IMR-90 (cell line): ENCODE data around the gene GOLT1A. TPM values are rescaled to one million over a fixed set of nuclear protein-coding genes. Genes with fewer than 3 reads are reported as not detected.

Source experiments
- ATAC-seq: fragments of 200-7000 bp; cut with Tn5 transposase; 2 replicates; pipeline ENCODE4 v1.9.1; 2020; ENCODE audit warnings: low read depth, mild to moderate bottlenecking, moderate library complexity
- BruUV-seq: library from RNA; stranded (reverse); fragments of 400-500 nt; replicated peaks from 2 replicates; lab custom pipeline; 2021; lab: Mats Ljungman, UMichigan
- CTCF ChIA-PET: fragments of 300-600 bp; formaldehyde crosslinking; extraction: SDS; loops from one replicate; lab custom pipeline; 2021; ENCODE audit warnings: antibody characterized with exemption; lab: Yijun Ruan, JAX
- POLR2A ChIA-PET: fragments of 300-600 bp; sonication (Branson Sonifier 250); formaldehyde crosslinking; loops from one replicate; lab custom pipeline; 2022; ENCODE audit warnings: antibody characterized with exemption; ENCODE audit not compliant: unreplicated experiment; lab: Charles Lee
- DNase-seq: peaks from one replicate; pipeline ENCODE4 v3.0.0; 2013
- H2AFZ ChIP-seq: replicated peaks from 2 replicates; pipeline ENCODE3; 2013; ENCODE audit warnings: low read length, mild to moderate bottlenecking; ENCODE audit not compliant: poor library complexity
- H2AK5ac ChIP-seq: 2 replicates; pipeline ENCODE4 v1.6.1; 2013; ENCODE audit warnings: low read depth, low read length, inconsistent platforms
- H2AK9ac ChIP-seq: replicated peaks from 2 replicates; pipeline ENCODE3; 2013; ENCODE audit warnings: mild to moderate bottlenecking, low read depth, low read length, moderate library complexity; ENCODE audit not compliant: poor library complexity
- H2BK120ac ChIP-seq: 2 replicates; pipeline ENCODE4 v1.6.1; 2013; ENCODE audit warnings: low read depth, low read length, inconsistent platforms
- H2BK15ac ChIP-seq: 3 replicates; pipeline ENCODE4 v1.6.1; 2013; ENCODE audit warnings: low read depth, low read length, inconsistent platforms
- H2BK20ac ChIP-seq: 2 replicates; pipeline ENCODE4 v1.6.1; 2013; ENCODE audit warnings: low read depth, mild to moderate bottlenecking, inconsistent platforms, low read length, moderate library complexity
- H2BK5ac ChIP-seq: 2 replicates; pipeline ENCODE4 v1.6.1; 2013; ENCODE audit warnings: mild to moderate bottlenecking, low read depth, low read length, inconsistent platforms; ENCODE audit not compliant: poor library complexity, severe bottlenecking
- H3K14ac ChIP-seq: replicated peaks from 2 replicates; pipeline ENCODE4 v1.6.1; 2013; ENCODE audit warnings: low read depth, low read length, inconsistent platforms
- H3K18ac ChIP-seq: 2 replicates; pipeline ENCODE4 v1.6.1; 2013; ENCODE audit warnings: low read depth, low read length, control low read depth
- H3K23ac ChIP-seq: 2 replicates; pipeline ENCODE4 v1.6.1; 2013; ENCODE audit warnings: low read depth, low read length, inconsistent platforms
- H3K27ac ChIP-seq: 2 replicates; pipeline ENCODE4 v1.5.1; 2013; ENCODE audit warnings: mild to moderate bottlenecking, control low read depth, low read length; ENCODE audit not compliant: insufficient read depth
- H3K27me3 ChIP-seq: 2 replicates; pipeline ENCODE4 v1.6.1; 2013; ENCODE audit warnings: low read length; ENCODE audit not compliant: control insufficient read depth, insufficient read depth
- H3K36me3 ChIP-seq: 2 replicates; pipeline ENCODE4 v1.6.1; 2013; ENCODE audit warnings: low read length, mixed read lengths; ENCODE audit not compliant: control insufficient read depth, insufficient read depth
- H3K4ac ChIP-seq: 2 replicates; pipeline ENCODE4 v1.6.1; 2013; ENCODE audit warnings: low read depth, low read length, inconsistent platforms
- H3K4me1 ChIP-seq: 2 replicates; pipeline ENCODE4 v1.6.1; 2013; ENCODE audit warnings: low read length, mixed read lengths; ENCODE audit not compliant: control insufficient read depth, insufficient read depth
- H3K4me2 ChIP-seq: 2 replicates; pipeline ENCODE4 v1.6.1; 2013; ENCODE audit warnings: low read depth, mild to moderate bottlenecking, control low read depth, low read length, moderate library complexity
- H3K4me3 ChIP-seq: 2 replicates; pipeline ENCODE4 v1.5.1; 2013; ENCODE audit warnings: low read depth, mild to moderate bottlenecking, control low read depth, low read length, moderate library complexity; ENCODE audit not compliant: insufficient read depth
- H3K56ac ChIP-seq: 2 replicates; pipeline ENCODE4 v1.6.1; 2013; ENCODE audit warnings: low read length, inconsistent platforms; ENCODE audit not compliant: insufficient read depth; ENCODE audit errors: extremely low read depth
- H3K79me1 ChIP-seq, 2 experiments: 2 replicates each; pipeline ENCODE4 v1.6.1; 2013; ENCODE audit warnings: low read length in 2 of 2, inconsistent platforms in 1 of 2, low read depth in 1 of 2
- H3K9ac ChIP-seq: 2 replicates; pipeline ENCODE4 v1.6.1; 2013; ENCODE audit warnings: low read depth, low read length, control low read depth
- H3K9me1 ChIP-seq: 2 replicates; pipeline ENCODE4 v1.6.1; 2013; ENCODE audit warnings: low read length, inconsistent platforms; ENCODE audit not compliant: insufficient read depth
- H3K9me3 ChIP-seq: 2 replicates; pipeline ENCODE4 v1.6.1; 2013; ENCODE audit warnings: low read length; ENCODE audit not compliant: control insufficient read depth, insufficient read depth
- H4K20me1 ChIP-seq: 2 replicates; pipeline ENCODE4 v1.6.1; 2013; ENCODE audit warnings: low read length, inconsistent platforms; ENCODE audit not compliant: insufficient read depth
- H4K5ac ChIP-seq: 2 replicates; pipeline ENCODE4 v1.6.1; 2013; ENCODE audit warnings: mild to moderate bottlenecking, low read depth, low read length, control low read depth
- H4K8ac ChIP-seq, 2 experiments: 2 replicates each; pipeline ENCODE4 v1.6.1; 2013; ENCODE audit warnings: low read depth in 2 of 2, low read length in 2 of 2, control low read depth in 1 of 2, inconsistent platforms in 1 of 2
- H4K91ac ChIP-seq: 2 replicates; pipeline ENCODE4 v1.6.1; 2013; ENCODE audit warnings: low read depth, low read length, inconsistent platforms; ENCODE audit not compliant: insufficient read depth
- MAZ ChIP-seq: IDR thresholded peaks from 2 replicates; pipeline ENCODE4 v1.6.1; 2012; ENCODE audit warnings: low read depth, mild to moderate bottlenecking, low read length, improper control_type of control experiment, moderate library complexity, borderline replicate concordance
- NFE2L2 ChIP-seq: fragments of 150-350 bp; IDR thresholded peaks from 2 replicates; pipeline ENCODE4 v1.6.1; 2016; ENCODE audit warnings: low read depth, mild to moderate bottlenecking, low read length
- WGBS, 2 experiments: methylation state at CpG; one replicate each; pipeline versions ENCODE4 v1.1.5 to v1.1.7; 2013; ENCODE audit warnings: missing lambda C conversion rate in 2 of 2; ENCODE audit not compliant: insufficient read length in 1 of 2; ENCODE audit errors: extremely low coverage in 2 of 2; 5-methylcytosine and 5-hydroxymethylcytosine counted together
- dilution Hi-C: fragments of 300-500 bp; cut with HindIII; formaldehyde crosslinking; loops from one replicate; pipeline ENCODE4 v1.14.3; 2018; ENCODE audit warnings: low sequenced_read_pairs; ENCODE audit not compliant: unreplicated experiment
- in situ Hi-C: fragments of 300-500 bp; cut with MboI; formaldehyde crosslinking; loops from 3 replicates; pipeline ENCODE4 v1.14.3; 2019; ENCODE audit warnings: low sequenced_read_pairs, inconsistent platforms, mixed read lengths
- intact Hi-C: fragments of 100-400 bp; cut with micrococcal nuclease; formaldehyde crosslinking; loops from 2 replicates; pipeline ENCODE4 v1.10.0; 2022
- polyA plus RNA-seq, 3 experiments: library from polyadenylated mRNA; depleted of rRNA; stranded (reverse); fragments of >200 nt; gene quantifications; 2 replicates each; pipeline ENCODE4 v1.2.3, GENCODE V29; 2012; ENCODE audit warnings: low replicate concordance in 1 of 3
- total RNA-seq: library from RNA; depleted of rRNA; stranded (reverse); fragments of >200 nt; gene quantifications from 2 replicates; pipeline ENCODE4 v1.2.3, GENCODE V29; 2012
- TF ChIP-seq, protein P1 (sequence below): fragments of 150-350 bp; IDR thresholded peaks from 2 replicates; pipeline ENCODE4 v1.6.1; 2017; ENCODE audit warnings: mild to moderate bottlenecking, antibody characterized with exemption, low read length, low read depth
- TF ChIP-seq, protein P2 (sequence below): conservative IDR thresholded peaks from 2 replicates; pipeline ENCODE4 v1.5.1; 2012; ENCODE audit warnings: mild to moderate bottlenecking, low read depth, low read length, improper control_type of control experiment
- TF ChIP-seq, protein P3 (sequence below): fragments of 150-350 bp; IDR thresholded peaks from 2 replicates; pipeline ENCODE4 v1.6.1; 2016; ENCODE audit warnings: low read depth, mild to moderate bottlenecking, low read length, moderate library complexity, borderline replicate concordance

GOLT1A gene
- total and polyA plus RNA-seq, 2 of the 4 experiments (the other 2 are of a cell fraction): 0.32 TPM; not detected in 1

DNA sequence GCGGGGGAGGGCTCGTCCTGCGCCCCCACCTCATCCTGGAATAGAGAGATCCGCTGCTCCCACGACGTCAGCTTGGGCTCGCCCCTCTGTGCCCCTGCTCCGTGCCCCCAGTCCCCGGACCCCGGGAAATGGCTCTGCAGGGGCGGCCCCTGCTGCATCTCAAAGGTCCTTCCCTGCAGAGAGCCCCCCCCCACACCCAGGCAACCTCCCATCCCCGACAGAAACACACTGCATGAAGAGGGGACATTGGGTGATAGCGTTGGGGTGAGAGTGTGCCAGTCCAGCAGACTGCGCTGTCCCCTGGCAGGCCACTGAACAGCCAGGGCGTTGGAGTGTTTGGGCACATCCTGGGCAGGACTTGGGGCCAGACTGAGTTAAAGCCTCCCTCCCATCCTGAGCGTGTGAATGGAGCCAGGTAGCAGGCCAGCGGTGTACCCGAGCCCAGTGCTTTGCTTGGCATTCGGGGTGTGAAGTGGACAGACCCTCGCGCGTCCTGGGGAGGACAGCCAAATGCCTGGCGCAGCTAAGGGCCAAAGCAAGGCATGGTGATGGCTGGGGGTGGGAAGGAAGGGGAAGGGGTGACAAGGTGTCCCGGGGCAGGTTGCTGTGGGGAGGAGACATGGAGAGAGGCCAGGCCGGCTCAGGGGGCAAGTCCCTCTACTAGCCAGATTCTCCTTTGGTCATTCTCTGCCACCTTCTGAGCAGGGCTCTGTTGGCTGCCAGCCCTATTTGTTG, 61.3 kb downstream of the GOLT1A start:
- H4K20me1 ChIP-seq: no peaks in the 10 kb centered on the region
- ChIA-PET POLR2A (no interaction called here), CTCF (interaction anchor here (0.6 to 1.2 kb wide), 2 partner anchors 54 to 412 kb away, joined by 3 to 5 read pairs; no protein-coding TSS in a partner anchor)
- no peak overlapping the region for H2BK5ac ChIP-seq
- peaks cover 9% of the 10 kb centered on the region; the same call in 1 of the 2 replicates for H3K27me3 ChIP-seq
- H2AFZ ChIP-seq: peak overlapping the region; percentile 95
- H3K23ac ChIP-seq: peak overlapping the region; percentile 82; the same call in 1 of the 2 replicates
- H4K8ac ChIP-seq: peak overlapping the region; percentile 90 to 94
- H2BK20ac ChIP-seq: no peak overlapping the region
- TF ChIP-seq, protein P1, sequence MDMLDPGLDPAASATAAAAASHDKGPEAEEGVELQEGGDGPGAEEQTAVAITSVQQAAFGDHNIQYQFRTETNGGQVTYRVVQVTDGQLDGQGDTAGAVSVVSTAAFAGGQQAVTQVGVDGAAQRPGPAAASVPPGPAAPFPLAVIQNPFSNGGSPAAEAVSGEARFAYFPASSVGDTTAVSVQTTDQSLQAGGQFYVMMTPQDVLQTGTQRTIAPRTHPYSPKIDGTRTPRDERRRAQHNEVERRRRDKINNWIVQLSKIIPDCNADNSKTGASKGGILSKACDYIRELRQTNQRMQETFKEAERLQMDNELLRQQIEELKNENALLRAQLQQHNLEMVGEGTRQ: no peak
- TF ChIP-seq MAZ: no peak
- no peak for TF ChIP-seq NFE2L2
- TF ChIP-seq, protein P2, sequence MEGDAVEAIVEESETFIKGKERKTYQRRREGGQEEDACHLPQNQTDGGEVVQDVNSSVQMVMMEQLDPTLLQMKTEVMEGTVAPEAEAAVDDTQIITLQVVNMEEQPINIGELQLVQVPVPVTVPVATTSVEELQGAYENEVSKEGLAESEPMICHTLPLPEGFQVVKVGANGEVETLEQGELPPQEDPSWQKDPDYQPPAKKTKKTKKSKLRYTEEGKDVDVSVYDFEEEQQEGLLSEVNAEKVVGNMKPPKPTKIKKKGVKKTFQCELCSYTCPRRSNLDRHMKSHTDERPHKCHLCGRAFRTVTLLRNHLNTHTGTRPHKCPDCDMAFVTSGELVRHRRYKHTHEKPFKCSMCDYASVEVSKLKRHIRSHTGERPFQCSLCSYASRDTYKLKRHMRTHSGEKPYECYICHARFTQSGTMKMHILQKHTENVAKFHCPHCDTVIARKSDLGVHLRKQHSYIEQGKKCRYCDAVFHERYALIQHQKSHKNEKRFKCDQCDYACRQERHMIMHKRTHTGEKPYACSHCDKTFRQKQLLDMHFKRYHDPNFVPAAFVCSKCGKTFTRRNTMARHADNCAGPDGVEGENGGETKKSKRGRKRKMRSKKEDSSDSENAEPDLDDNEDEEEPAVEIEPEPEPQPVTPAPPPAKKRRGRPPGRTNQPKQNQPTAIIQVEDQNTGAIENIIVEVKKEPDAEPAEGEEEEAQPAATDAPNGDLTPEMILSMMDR: no peak
- TF ChIP-seq, protein P3, sequence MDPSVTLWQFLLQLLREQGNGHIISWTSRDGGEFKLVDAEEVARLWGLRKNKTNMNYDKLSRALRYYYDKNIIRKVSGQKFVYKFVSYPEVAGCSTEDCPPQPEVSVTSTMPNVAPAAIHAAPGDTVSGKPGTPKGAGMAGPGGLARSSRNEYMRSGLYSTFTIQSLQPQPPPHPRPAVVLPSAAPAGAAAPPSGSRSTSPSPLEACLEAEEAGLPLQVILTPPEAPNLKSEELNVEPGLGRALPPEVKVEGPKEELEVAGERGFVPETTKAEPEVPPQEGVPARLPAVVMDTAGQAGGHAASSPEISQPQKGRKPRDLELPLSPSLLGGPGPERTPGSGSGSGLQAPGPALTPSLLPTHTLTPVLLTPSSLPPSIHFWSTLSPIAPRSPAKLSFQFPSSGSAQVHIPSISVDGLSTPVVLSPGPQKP: no peak
- intact Hi-C loops: no loop called here
- peak overlapping the region; percentile 85 for H3K9ac ChIP-seq
- peaks cover 7% of the 10 kb centered on the region; the same call in 1 of the 2 replicates for H3K9me1 ChIP-seq
- peak overlapping the region; percentile 91 for H2AK9ac ChIP-seq
- H2AK5ac ChIP-seq: peak overlapping the region; percentile 84
- H4K5ac ChIP-seq: peak overlapping the region; percentile 80
- BruUV-seq: no TSS peak
- H3K36me3 ChIP-seq: 0 out of 2 replicates have a peak, but pooled peaks cover 1% of the 10 kb centered on the region
- H3K4me3 ChIP-seq: peak overlapping the region; percentile 95
- H3K4me2 ChIP-seq: peak overlapping the region; percentile 93
- H3K18ac ChIP-seq: peak overlapping the region; percentile 15
- peak overlapping the region; percentile 92 for H3K14ac ChIP-seq
- H2BK15ac ChIP-seq: peak overlapping the region; percentile 41; the same call in 1 of the 3 replicates
- peak overlapping the region; percentile 28; the same call in 1 of the 2 replicates for H3K56ac ChIP-seq
- peaks cover 7% of the 10 kb centered on the region for H3K4me1 ChIP-seq
- peaks cover 0 to 9% of the 10 kb centered on the region in 2 experiments; a peak in 2 of 4 replicates for H3K79me1 ChIP-seq
- peak; percentile 9 for ATAC-seq
- WGBS, 2 experiments: 45% methylated on average over 10 of the region's 25 CpGs; no CpG with 5 or more reads in 1 of the 2 experiments
- peak overlapping the region; percentile 71; the same call in 1 of the 2 replicates for H4K91ac ChIP-seq
- peak overlapping the region; percentile 93 for H3K4ac ChIP-seq
- dilution Hi-C loops: loop anchor here (25.0 kb wide), 1 partner anchor 235 kb away; no protein-coding TSS in a partner anchor
- in situ Hi-C loops: no loop called here
- H3K27ac ChIP-seq: peak overlapping the region; percentile 20; the same call in 1 of the 2 replicates
- peak overlapping the region; percentile 19; the same call in 1 of the 2 replicates for H2BK120ac ChIP-seq
- DNase-seq: no peak
- H3K9me3 ChIP-seq: no peaks in the 10 kb centered on the region
